ENCODE data around the gene TADA2B. TPM values are rescaled to one million over a fixed set of nuclear protein-coding genes. Genes with fewer than 3 reads are reported as not detected.
"Not testable (repeated sequence)": the region's sequence is repeated elsewhere in the genome, so short reads cannot be mapped to it uniquely, and the experiment has no call there.

TADA2B gene
- polyA plus RNA-seq, 3 donors, result 2.0 to 10.2 (median 2.6) TPM

- peaks cover 29 to 44% (median 31%) of the 10 kb centered on the region in 3 donors for H3K27me3 Mint-ChIP-seq (ENCODE audit: low read depth in 3 of 3)
- no peak for TF ChIP-seq CTCF (IDR thresholded peaks at IDR 0.05)
- H3K27ac Mint-ChIP-seq, result no peak overlapping the region
- no peak for DNase-seq
- H3K4me3 ChIP-seq (replicated peaks in 1 of 3; ENCODE audit: low read depth in 2 of 3, low read length in 3 of 3), result no peak overlapping the region
- H3K36me3 Mint-ChIP-seq, result no peaks in the 10 kb centered on the region
- no peaks in the 10 kb centered on the region for H4K20me1 ChIP-seq (ENCODE audit: insufficient read depth, low read length)
- no peak overlapping the region for H2AFZ ChIP-seq (ENCODE audit: insufficient read depth, low read depth, low read length, poor library complexity, severe bottlenecking)
- intact Hi-C loops (cut with micrococcal nuclease), result no loop called here
- peaks cover 2 to 13% (median 5%) of the 10 kb centered on the region in 7 donors for H3K9me3 Mint-ChIP-seq
- H3K79me2 ChIP-seq (ENCODE audit: insufficient read depth, low read length), result no peaks in the 10 kb centered on the region
- no peak overlapping the region for H3K4me3 Mint-ChIP-seq
- peaks cover 6% of the 10 kb centered on the region for H3K4me1 Mint-ChIP-seq
- H3K4me2 ChIP-seq (replicated peaks; ENCODE audit: extremely low read depth, low read length, poor library complexity, severe bottlenecking), result no peak overlapping the region
- H3K27ac ChIP-seq (ENCODE audit: low read depth in 1 of 2, low read length in 2 of 2), result no peak overlapping the region
- no peak overlapping the region for H3K9ac ChIP-seq (ENCODE audit: insufficient read depth, low read length, poor library complexity, severe bottlenecking)
- no peaks in the 10 kb centered on the region for H3K9me3 ChIP-seq (replicated peaks in 1 of 2; ENCODE audit: control insufficient read depth in 1 of 2, insufficient read depth in 1 of 2, low read length in 2 of 2)
- H3K4me1 ChIP-seq (ENCODE audit: control insufficient read depth in 1 of 2, insufficient read depth in 2 of 2, low read length in 2 of 2), result no peaks in the 10 kb centered on the region
- WGBS (ENCODE audit: insufficient coverage), result 75% methylated on average over 3 of the region's 5 CpGs
- H3K36me3 ChIP-seq (replicated peaks in 1 of 2; ENCODE audit: control insufficient read depth in 1 of 2, insufficient read depth in 2 of 2, low read length in 2 of 2), result no peaks in the 10 kb centered on the region
- H3K27me3 ChIP-seq (ENCODE audit: control insufficient read depth in 2 of 2, insufficient read depth in 2 of 2, low read length in 2 of 2), result peaks cover 0 to 8% of the 10 kb centered on the region in 2 donors
These were observed 34.9 kb downstream of the TADA2B start for GRCh38 chr4:7078025-7078424.

- H4K20me1 ChIP-seq (ENCODE audit: insufficient read depth, low read length); H3K79me2 ChIP-seq (ENCODE audit: insufficient read depth, low read length); H3K27ac ChIP-seq (ENCODE audit: low read depth in 1 of 2, low read length in 2 of 2); H3K9ac ChIP-seq (ENCODE audit: insufficient read depth, low read length, poor library complexity, severe bottlenecking); H3K36me3 ChIP-seq (replicated peaks in 1 of 2; ENCODE audit: control insufficient read depth in 1 of 2, insufficient read depth in 2 of 2, low read length in 2 of 2); H3K9me3 ChIP-seq (replicated peaks in 1 of 2; ENCODE audit: control insufficient read depth in 1 of 2, insufficient read depth in 1 of 2, low read length in 2 of 2); H3K36me3 Mint-ChIP-seq; H3K4me1 Mint-ChIP-seq; H3K4me3 ChIP-seq (replicated peaks in 1 of 3; ENCODE audit: low read depth in 2 of 3, low read length in 3 of 3); H3K4me2 ChIP-seq (replicated peaks; ENCODE audit: extremely low read depth, low read length, poor library complexity, severe bottlenecking); intact Hi-C loops (cut with micrococcal nuclease); H3K4me3 Mint-ChIP-seq; DNase-seq; H3K4me1 ChIP-seq (ENCODE audit: control insufficient read depth in 1 of 2, insufficient read depth in 2 of 2, low read length in 2 of 2); H3K27ac Mint-ChIP-seq; H2AFZ ChIP-seq (ENCODE audit: insufficient read depth, low read depth, low read length, poor library complexity, severe bottlenecking): not testable (repeated sequence)
- peaks cover 2 to 15% (median 5%) of the 10 kb centered on the region in 7 donors for H3K9me3 Mint-ChIP-seq
- peaks cover under 1 to 23% of the 10 kb centered on the region in 2 donors for H3K27me3 ChIP-seq (ENCODE audit: control insufficient read depth in 2 of 2, insufficient read depth in 2 of 2, low read length in 2 of 2)
- H3K27me3 Mint-ChIP-seq (ENCODE audit: low read depth in 3 of 3), result peaks cover 39 to 51% (median 40%) of the 10 kb centered on the region in 3 donors
These were observed 36.3 kb downstream of the TADA2B start for GRCh38 chr4:7079483-7079882.

GRCh38 chr4:7079909-7080308 is 36.7 kb downstream of the TADA2B start:
- H3K4me1 ChIP-seq (ENCODE audit: control insufficient read depth in 1 of 2, insufficient read depth in 2 of 2, low read length in 2 of 2); H3K4me1 Mint-ChIP-seq; H3K9me3 ChIP-seq (replicated peaks in 1 of 2; ENCODE audit: control insufficient read depth in 1 of 2, insufficient read depth in 1 of 2, low read length in 2 of 2); DNase-seq; H2AFZ ChIP-seq (ENCODE audit: insufficient read depth, low read depth, low read length, poor library complexity, severe bottlenecking); H4K20me1 ChIP-seq (ENCODE audit: insufficient read depth, low read length); H3K4me3 ChIP-seq (replicated peaks in 1 of 3; ENCODE audit: low read depth in 2 of 3, low read length in 3 of 3); H3K27ac ChIP-seq (ENCODE audit: low read depth in 1 of 2, low read length in 2 of 2); H3K4me2 ChIP-seq (replicated peaks; ENCODE audit: extremely low read depth, low read length, poor library complexity, severe bottlenecking); H3K36me3 ChIP-seq (replicated peaks in 1 of 2; ENCODE audit: control insufficient read depth in 1 of 2, insufficient read depth in 2 of 2, low read length in 2 of 2); H3K27ac Mint-ChIP-seq; H3K79me2 ChIP-seq (ENCODE audit: insufficient read depth, low read length); H3K36me3 Mint-ChIP-seq; H3K4me3 Mint-ChIP-seq; H3K9ac ChIP-seq (ENCODE audit: insufficient read depth, low read length, poor library complexity, severe bottlenecking): not testable (repeated sequence)
- peaks cover 2 to 15% (median 5%) of the 10 kb centered on the region in 7 donors for H3K9me3 Mint-ChIP-seq
- H3K27me3 ChIP-seq (ENCODE audit: control insufficient read depth in 2 of 2, insufficient read depth in 2 of 2, low read length in 2 of 2), result peaks cover 3 to 27% of the 10 kb centered on the region in 2 donors
- peaks cover 43 to 55% (median 44%) of the 10 kb centered on the region in 3 donors for H3K27me3 Mint-ChIP-seq (ENCODE audit: low read depth in 3 of 3)
- 90% methylated on average over 2 of the region's 2 CpGs for WGBS (ENCODE audit: insufficient coverage)
- intact Hi-C loops (cut with micrococcal nuclease), result loop anchor here in 1 of 2 donors (5.0 kb wide), 1 partner anchor 358 kb away; no protein-coding TSS in a partner anchor
